ENCODE data around the gene SLC39A11. TPM values are rescaled to one million over a fixed set of nuclear protein-coding genes. Genes with fewer than 3 reads are reported as not detected.
A peak's percentile ranks its signal among the peaks of the same experiment; 100 is the strongest.

SLC39A11 gene
- total and polyA plus RNA-seq, 2 of the 13 experiments (the other 11 are each of a cell fraction or from before 2014, with no cell fraction given) = 17.2 to 31.5 TPM

- TF ChIP-seq KLF15 (CRISPR knock-in tag; IDR thresholded peaks at IDR 0.05; ENCODE audit: borderline replicate concordance) (no peak), RERE (CRISPR knock-in tag; IDR thresholded peaks at IDR 0.05; ENCODE audit: low read depth) (no peak), ZSCAN9 (CRISPR knock-in tag; IDR thresholded peaks at IDR 0.05; ENCODE audit: borderline replicate concordance) (peak; percentile 68; the same call in 1 of the 2 replicates), CREB1 (IDR thresholded peaks at IDR 0.05) (no peak), CREB1 (CRISPR knock-in tag; IDR thresholded peaks at IDR 0.05) (no peak), KDM5B (CRISPR knock-in tag; IDR thresholded peaks at IDR 0.05; ENCODE audit: borderline replicate concordance) (0 out of 2 replicates have a peak, but pooled peaks have one; percentile 25), FUBP1 (CRISPR knock-in tag; IDR thresholded peaks at IDR 0.05; ENCODE audit: borderline replicate concordance) (no peak), RFXAP (CRISPR knock-in tag; IDR thresholded peaks at IDR 0.05; ENCODE audit: borderline replicate concordance) (no peak), ZBTB7A (CRISPR knock-in tag; IDR thresholded peaks at IDR 0.05) (no peak)
- TF ChIP-seq, protein P1, sequence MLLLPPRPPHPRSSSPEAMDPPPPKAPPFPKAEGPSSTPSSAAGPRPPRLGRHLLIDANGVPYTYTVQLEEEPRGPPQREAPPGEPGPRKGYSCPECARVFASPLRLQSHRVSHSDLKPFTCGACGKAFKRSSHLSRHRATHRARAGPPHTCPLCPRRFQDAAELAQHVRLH (CRISPR knock-in tag; IDR thresholded peaks at IDR 0.05; ENCODE audit: borderline replicate concordance, low read depth) = no peak
- TF ChIP-seq, protein P2, sequence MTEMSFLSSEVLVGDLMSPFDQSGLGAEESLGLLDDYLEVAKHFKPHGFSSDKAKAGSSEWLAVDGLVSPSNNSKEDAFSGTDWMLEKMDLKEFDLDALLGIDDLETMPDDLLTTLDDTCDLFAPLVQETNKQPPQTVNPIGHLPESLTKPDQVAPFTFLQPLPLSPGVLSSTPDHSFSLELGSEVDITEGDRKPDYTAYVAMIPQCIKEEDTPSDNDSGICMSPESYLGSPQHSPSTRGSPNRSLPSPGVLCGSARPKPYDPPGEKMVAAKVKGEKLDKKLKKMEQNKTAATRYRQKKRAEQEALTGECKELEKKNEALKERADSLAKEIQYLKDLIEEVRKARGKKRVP (CRISPR knock-in tag; IDR thresholded peaks at IDR 0.05) = no peak
- TF ChIP-seq, protein P3, sequence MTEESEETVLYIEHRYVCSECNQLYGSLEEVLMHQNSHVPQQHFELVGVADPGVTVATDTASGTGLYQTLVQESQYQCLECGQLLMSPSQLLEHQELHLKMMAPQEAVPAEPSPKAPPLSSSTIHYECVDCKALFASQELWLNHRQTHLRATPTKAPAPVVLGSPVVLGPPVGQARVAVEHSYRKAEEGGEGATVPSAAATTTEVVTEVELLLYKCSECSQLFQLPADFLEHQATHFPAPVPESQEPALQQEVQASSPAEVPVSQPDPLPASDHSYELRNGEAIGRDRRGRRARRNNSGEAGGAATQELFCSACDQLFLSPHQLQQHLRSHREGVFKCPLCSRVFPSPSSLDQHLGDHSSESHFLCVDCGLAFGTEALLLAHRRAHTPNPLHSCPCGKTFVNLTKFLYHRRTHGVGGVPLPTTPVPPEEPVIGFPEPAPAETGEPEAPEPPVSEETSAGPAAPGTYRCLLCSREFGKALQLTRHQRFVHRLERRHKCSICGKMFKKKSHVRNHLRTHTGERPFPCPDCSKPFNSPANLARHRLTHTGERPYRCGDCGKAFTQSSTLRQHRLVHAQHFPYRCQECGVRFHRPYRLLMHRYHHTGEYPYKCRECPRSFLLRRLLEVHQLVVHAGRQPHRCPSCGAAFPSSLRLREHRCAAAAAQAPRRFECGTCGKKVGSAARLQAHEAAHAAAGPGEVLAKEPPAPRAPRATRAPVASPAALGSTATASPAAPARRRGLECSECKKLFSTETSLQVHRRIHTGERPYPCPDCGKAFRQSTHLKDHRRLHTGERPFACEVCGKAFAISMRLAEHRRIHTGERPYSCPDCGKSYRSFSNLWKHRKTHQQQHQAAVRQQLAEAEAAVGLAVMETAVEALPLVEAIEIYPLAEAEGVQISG (CRISPR knock-in tag; IDR thresholded peaks at IDR 0.05) = no peak
- TF ChIP-seq, protein P4, sequence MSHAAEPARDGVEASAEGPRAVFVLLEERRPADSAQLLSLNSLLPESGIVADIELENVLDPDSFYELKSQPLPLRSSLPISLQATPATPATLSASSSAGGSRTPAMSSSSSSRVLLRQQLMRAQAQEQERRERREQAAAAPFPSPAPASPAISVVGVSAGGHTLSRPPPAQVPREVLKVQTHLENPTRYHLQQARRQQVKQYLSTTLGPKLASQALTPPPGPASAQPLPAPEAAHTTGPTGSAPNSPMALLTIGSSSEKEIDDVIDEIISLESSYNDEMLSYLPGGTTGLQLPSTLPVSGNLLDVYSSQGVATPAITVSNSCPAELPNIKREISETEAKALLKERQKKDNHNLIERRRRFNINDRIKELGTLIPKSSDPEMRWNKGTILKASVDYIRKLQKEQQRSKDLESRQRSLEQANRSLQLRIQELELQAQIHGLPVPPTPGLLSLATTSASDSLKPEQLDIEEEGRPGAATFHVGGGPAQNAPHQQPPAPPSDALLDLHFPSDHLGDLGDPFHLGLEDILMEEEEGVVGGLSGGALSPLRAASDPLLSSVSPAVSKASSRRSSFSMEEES (CRISPR knock-in tag; IDR thresholded peaks at IDR 0.05) = 0 out of 2 replicates have a peak, but pooled peaks have one; percentile 35
Measured at GRCh38 chr17:72985882-72986720, 106.4 kb downstream of the SLC39A11 start (continued).

Data from HepG2 (cell line).